IPS-15b (cell line): Measurements from ENCODE around the gene PDS5A.
"Not testable (repeated sequence)": the region's sequence is repeated elsewhere in the genome, so short reads cannot be mapped to it uniquely, and the experiment has no call there.

ENCODE experiments used
- H3K27me3 ChIP-seq: one replicate; pipeline ENCODE4 v1.6.1; 2013; ENCODE audit warnings: low read length; ENCODE audit not compliant: control insufficient read depth, insufficient read depth
- H3K36me3 ChIP-seq: one replicate; pipeline ENCODE4 v1.6.1; 2013; ENCODE audit warnings: low read length; ENCODE audit not compliant: control insufficient read depth, insufficient read depth
- H3K4me1 ChIP-seq: one replicate; pipeline ENCODE4 v1.6.1; 2013; ENCODE audit warnings: mild to moderate bottlenecking, low read length; ENCODE audit not compliant: control insufficient read depth, insufficient read depth
- H3K4me3 ChIP-seq: one replicate; pipeline ENCODE4 v1.5.1; 2013; ENCODE audit warnings: low read depth, low read length
- H3K9ac ChIP-seq: one replicate; pipeline ENCODE4 v1.6.1; 2013; ENCODE audit warnings: low read depth, mild to moderate bottlenecking, low read length
- H3K9me3 ChIP-seq: one replicate; pipeline ENCODE4 v1.6.1; 2013; ENCODE audit warnings: mild to moderate bottlenecking, low read length; ENCODE audit not compliant: control insufficient read depth, insufficient read depth

Gene PDS5A

GRCh38 chr4:39820186-39820585, 157.5 kb downstream of the PDS5A start:
- H3K27me3 ChIP-seq = no peaks in the 10 kb centered on the region

DNA sequence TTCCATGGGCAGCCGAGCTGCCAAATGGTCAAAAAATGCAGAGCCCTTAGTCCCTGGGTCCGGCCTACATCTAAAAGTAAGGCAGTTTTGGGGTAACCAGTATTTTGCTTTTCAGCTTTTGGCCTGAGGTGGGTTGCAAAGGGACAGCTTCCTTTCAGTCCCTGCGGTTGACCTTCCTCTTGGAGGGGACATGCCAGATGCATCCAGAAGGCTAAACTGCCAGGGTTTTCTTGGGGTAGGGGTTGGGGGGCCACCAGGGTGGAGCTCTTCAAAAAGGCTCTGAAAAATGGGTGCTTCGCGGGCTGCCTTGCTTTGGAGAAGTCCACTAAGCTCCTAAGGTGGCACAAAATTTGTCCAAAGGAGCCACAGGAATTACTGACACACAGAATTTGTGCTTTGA, 159.1 kb downstream of the PDS5A start:
- Histone ChIP-seq H3K27me3 (no peaks in the 10 kb centered on the region), H3K4me3 (no peak overlapping the region), H3K9ac (no peak overlapping the region)

More at GRCh38 chr4:39820186-39820585, 157.5 kb downstream of the PDS5A start:
- H3K4me1 ChIP-seq = peaks cover 10% of the 10 kb centered on the region
- no peaks in the 10 kb centered on the region for H3K9me3 ChIP-seq
- H3K36me3 ChIP-seq = no peaks in the 10 kb centered on the region
- no peak overlapping the region for H3K9ac ChIP-seq
- no peak overlapping the region for H3K4me3 ChIP-seq

DNA sequence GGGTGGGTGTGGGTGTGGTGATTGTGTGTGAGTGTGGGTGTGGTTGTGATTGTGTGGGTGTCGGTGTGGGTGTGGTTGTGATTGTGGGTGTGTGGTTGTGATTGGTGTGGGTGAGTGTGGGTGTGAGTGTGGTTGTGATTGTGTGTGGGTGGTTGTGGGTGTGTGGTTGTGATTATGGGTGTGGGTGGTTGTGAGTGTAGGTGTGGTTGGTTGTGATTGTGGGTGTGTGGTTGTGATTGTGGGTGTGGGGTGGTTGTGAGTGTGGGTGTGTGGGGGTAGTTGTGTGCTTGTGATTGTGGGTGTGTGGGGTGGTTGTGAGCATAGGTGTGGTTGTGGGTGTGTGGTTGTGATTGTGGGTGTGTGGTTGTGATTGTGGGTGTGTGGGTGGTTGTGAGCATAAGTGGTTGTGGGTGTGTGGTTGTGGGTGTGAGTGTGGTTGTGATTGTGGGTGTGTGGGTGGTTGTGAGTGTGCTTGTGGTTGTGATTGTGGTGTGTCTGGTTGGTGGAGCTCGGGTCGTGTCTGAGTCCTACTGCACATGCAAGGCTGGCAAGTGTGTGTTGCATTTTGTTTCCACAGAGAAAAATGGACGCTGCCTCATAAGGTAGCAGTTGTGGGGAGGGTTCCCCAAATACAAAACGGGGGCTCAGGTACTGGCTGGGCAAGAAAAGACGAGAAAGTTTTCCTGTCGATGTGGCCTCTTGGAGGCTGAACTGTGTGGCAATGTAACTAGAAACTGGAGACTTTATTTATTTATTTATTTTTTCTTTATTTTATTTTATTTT, 163.1 kb downstream of the PDS5A start:
- Histone ChIP-seq H3K9ac (no peak overlapping the region), H3K4me1 (no peaks in the 10 kb centered on the region), H3K9me3 (no peaks in the 10 kb centered on the region), H3K36me3 (no peaks in the 10 kb centered on the region), H3K4me3 (no peak overlapping the region), H3K27me3 (no peaks in the 10 kb centered on the region)

More for the DNA sequence above, 159.1 kb downstream of the PDS5A start:
- H3K9me3 ChIP-seq = no peaks in the 10 kb centered on the region
- H3K4me1 ChIP-seq = peaks cover 10% of the 10 kb centered on the region
- no peaks in the 10 kb centered on the region for H3K36me3 ChIP-seq

GRCh38 chr4:39813761-39814160, 163.9 kb downstream of the PDS5A start:
- not testable (repeated sequence) for H3K9ac ChIP-seq, H3K4me1 ChIP-seq, H3K9me3 ChIP-seq, H3K4me3 ChIP-seq, H3K27me3 ChIP-seq, H3K36me3 ChIP-seq

GRCh38 chr4:39813033-39813432, 164.7 kb downstream of the PDS5A start:
- H3K9me3 ChIP-seq, H3K4me3 ChIP-seq, H3K9ac ChIP-seq, H3K36me3 ChIP-seq, H3K27me3 ChIP-seq, H3K4me1 ChIP-seq: not testable (repeated sequence)

DNA sequence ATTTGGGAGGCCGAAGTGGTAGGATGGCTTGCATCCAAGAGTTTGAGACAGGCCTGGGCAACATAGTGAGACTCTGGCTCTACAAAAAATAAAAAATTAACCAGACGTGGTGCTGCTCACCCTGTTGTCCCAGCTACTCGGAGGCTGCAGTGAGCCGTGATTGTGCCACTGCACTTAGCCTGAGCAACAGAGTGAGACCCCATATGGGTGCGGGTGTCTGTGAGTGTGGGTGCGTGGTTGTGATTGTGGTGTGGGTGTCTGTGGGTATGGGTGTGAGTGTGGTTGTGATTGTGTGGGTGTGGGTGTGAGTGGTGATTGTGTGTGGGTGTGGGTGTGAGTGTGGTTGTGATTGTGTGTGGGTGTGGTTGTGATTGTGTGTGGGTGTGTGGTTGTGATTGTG, 165.2 kb downstream of the PDS5A start:
- H3K4me1 ChIP-seq = no peaks in the 10 kb centered on the region
- H3K4me3 ChIP-seq = no peak overlapping the region
- no peak overlapping the region for H3K9ac ChIP-seq
- no peaks in the 10 kb centered on the region for H3K27me3 ChIP-seq
- H3K9me3 ChIP-seq = no peaks in the 10 kb centered on the region
- no peaks in the 10 kb centered on the region for H3K36me3 ChIP-seq

GRCh38 chr4:39808231-39808749, 169.4 kb downstream of the PDS5A start:
- Histone ChIP-seq H3K4me1 (no peaks in the 10 kb centered on the region), H3K9ac (no peak overlapping the region), H3K27me3 (no peaks in the 10 kb centered on the region), H3K9me3 (no peaks in the 10 kb centered on the region), H3K4me3 (no peak overlapping the region), H3K36me3 (no peaks in the 10 kb centered on the region)

GRCh38 chr4:39802005-39802404, 175.7 kb downstream of the PDS5A start:
- H3K27me3 ChIP-seq = no peaks in the 10 kb centered on the region
- no peaks in the 10 kb centered on the region for H3K36me3 ChIP-seq
- no peak overlapping the region for H3K4me3 ChIP-seq
- no peak overlapping the region for H3K9ac ChIP-seq
- H3K9me3 ChIP-seq = no peaks in the 10 kb centered on the region
- no peaks in the 10 kb centered on the region for H3K4me1 ChIP-seq

GRCh38 chr4:39792976-39793375, 184.7 kb downstream of the PDS5A start:
- H3K4me3 ChIP-seq, H3K9me3 ChIP-seq, H3K9ac ChIP-seq, H3K4me1 ChIP-seq, H3K27me3 ChIP-seq, H3K36me3 ChIP-seq: not testable (repeated sequence)

GRCh38 chr4:39792529-39792928, 185.2 kb downstream of the PDS5A start:
- Histone ChIP-seq H3K27me3 (no peaks in the 10 kb centered on the region), H3K9ac (no peak overlapping the region), H3K9me3 (no peaks in the 10 kb centered on the region), H3K4me3 (no peak overlapping the region), H3K4me1 (no peaks in the 10 kb centered on the region), H3K36me3 (no peaks in the 10 kb centered on the region)

GRCh38 chr4:39792128-39792527, 185.6 kb downstream of the PDS5A start:
- H3K4me1 ChIP-seq = no peaks in the 10 kb centered on the region
- no peak overlapping the region for H3K9ac ChIP-seq

DNA sequence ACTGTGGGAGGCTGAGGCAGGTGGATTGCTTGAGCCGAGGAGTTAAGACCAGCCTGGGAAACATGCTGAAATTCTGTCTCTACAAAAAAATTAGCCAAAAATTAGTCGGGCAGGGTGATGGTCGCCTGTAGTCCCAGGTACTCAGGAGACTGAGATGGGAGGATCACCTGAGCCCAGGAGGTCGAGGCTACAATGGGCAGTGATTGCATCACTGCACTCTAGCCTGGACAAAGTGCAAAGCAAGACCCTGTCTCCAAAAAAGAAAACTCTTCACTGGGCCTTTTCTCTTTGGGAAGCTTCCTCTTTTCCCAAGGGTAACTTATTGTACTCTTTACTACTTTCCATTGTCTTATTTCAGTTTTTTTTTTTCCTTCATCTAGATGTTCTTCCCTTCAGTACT, 190.9 kb downstream of the PDS5A start:
- no peaks in the 10 kb centered on the region for H3K9me3 ChIP-seq
- no peak overlapping the region for H3K9ac ChIP-seq
- no peak overlapping the region for H3K4me3 ChIP-seq
- H3K27me3 ChIP-seq = no peaks in the 10 kb centered on the region
- H3K36me3 ChIP-seq = no peaks in the 10 kb centered on the region
- no peaks in the 10 kb centered on the region for H3K4me1 ChIP-seq

More at GRCh38 chr4:39792128-39792527, 185.6 kb downstream of the PDS5A start:
- no peaks in the 10 kb centered on the region for H3K27me3 ChIP-seq
- H3K36me3 ChIP-seq = no peaks in the 10 kb centered on the region
- H3K9me3 ChIP-seq = no peaks in the 10 kb centered on the region
- no peak overlapping the region for H3K4me3 ChIP-seq
